WTC11 (cell line): Measurements from ENCODE around the gene RABIF. TPM values are rescaled to one million over a fixed set of nuclear protein-coding genes. Genes with fewer than 3 reads are reported as not detected.

ENCODE experiments used
- ATAC-seq: fragments of 200-7000 bp; cut with Tn5 transposase; 2 replicates; pipeline ENCODE4 v1.10.0; 2021; ENCODE audit warnings: mild to moderate bottlenecking, moderate library complexity
- CTCF ChIA-PET: fragments of 300-600 bp; sonication (Branson Sonifier 250); formaldehyde crosslinking; loops from one replicate; lab custom pipeline; 2021; ENCODE audit warnings: antibody characterized with exemption; lab: Charles Lee
- POLR2A ChIA-PET: fragments of 350-600 bp; sonication (Branson Sonifier 250); formaldehyde crosslinking; loops from one replicate; lab custom pipeline; 2021; ENCODE audit warnings: antibody characterized with exemption; lab: Charles Lee
- DNase-seq: peaks from one replicate; pipeline ENCODE4 v3.0.0; 2021; ENCODE audit warnings: low spot score
- H3K27ac Mint-ChIP-seq: 2 replicates; pipeline ENCODE4 v1.8.0; 2021; ENCODE audit warnings: mixed read lengths
- H3K27me3 Mint-ChIP-seq: 2 replicates; pipeline ENCODE4 v1.8.0; 2021; ENCODE audit warnings: low read depth, mild to moderate bottlenecking, moderate library complexity, mixed read lengths
- H3K36me3 Mint-ChIP-seq: 2 replicates; pipeline ENCODE4 v1.8.0; 2021; ENCODE audit warnings: mixed read lengths
- H3K4me1 Mint-ChIP-seq: 2 replicates; pipeline ENCODE4 v1.8.0; 2022; ENCODE audit warnings: mixed read lengths
- H3K4me3 Mint-ChIP-seq: 2 replicates; pipeline ENCODE4 v1.8.0; 2021; ENCODE audit warnings: mild to moderate bottlenecking, moderate library complexity, mixed read lengths
- H3K9me3 Mint-ChIP-seq: 2 replicates; pipeline ENCODE4 v1.8.0; 2021; ENCODE audit warnings: mixed read lengths
- CREB1 ChIP-seq: sonication (generic); formaldehyde crosslinking; IDR thresholded peaks from 2 replicates; pipeline ENCODE4 v1.8.0; 2023; ENCODE audit warnings: mild to moderate bottlenecking, missing genetic modification reagents
- EMX1 ChIP-seq: fragments of 250-450 bp; sonication (Bioruptor Pico); IDR thresholded peaks from 2 replicates; pipeline ENCODE4 v1.8.0; 2021; ENCODE audit warnings: mild to moderate bottlenecking
- ESRRA ChIP-seq: sonication (generic); formaldehyde crosslinking; IDR thresholded peaks from 2 replicates; pipeline ENCODE4 v1.8.1; 2022; ENCODE audit warnings: mild to moderate bottlenecking, missing genetic modification reagents, borderline replicate concordance
- FOXK1 ChIP-seq: sonication (generic); formaldehyde crosslinking; IDR thresholded peaks from 2 replicates; pipeline ENCODE4 v1.8.0; 2022; ENCODE audit warnings: mild to moderate bottlenecking, moderate library complexity, missing genetic modification reagents
- IRF1 ChIP-seq: sonication (generic); formaldehyde crosslinking; IDR thresholded peaks from 2 replicates; pipeline ENCODE4 v1.8.0; 2023; ENCODE audit warnings: missing genetic modification reagents
- KAT7 ChIP-seq: sonication (generic); formaldehyde crosslinking; IDR thresholded peaks from 2 replicates; pipeline ENCODE4 v1.8.1; 2023; ENCODE audit warnings: missing genetic modification reagents, mild to moderate bottlenecking, borderline replicate concordance
- MAX ChIP-seq: sonication (generic); formaldehyde crosslinking; IDR thresholded peaks from 2 replicates; pipeline ENCODE4 v1.8.0; 2022; ENCODE audit warnings: mild to moderate bottlenecking, missing genetic modification reagents
- NFE2L1 ChIP-seq: sonication (generic); formaldehyde crosslinking; IDR thresholded peaks from 2 replicates; pipeline ENCODE4 v1.8.1; 2023; ENCODE audit warnings: missing genetic modification reagents
- NR1H2 ChIP-seq: sonication (generic); formaldehyde crosslinking; IDR thresholded peaks from 2 replicates; pipeline ENCODE4 v1.9.0; 2021; ENCODE audit warnings: mild to moderate bottlenecking, moderate library complexity, missing genetic modification reagents
- NR2C2 ChIP-seq: sonication (generic); formaldehyde crosslinking; IDR thresholded peaks from 2 replicates; pipeline ENCODE4 v1.8.0; 2022; ENCODE audit warnings: mild to moderate bottlenecking, missing genetic modification reagents
- NR3C1 ChIP-seq: sonication (generic); formaldehyde crosslinking; conservative IDR thresholded peaks from 2 replicates; pipeline ENCODE4 v1.8.1; 2023; ENCODE audit warnings: low read depth, mild to moderate bottlenecking, missing genetic modification reagents
- PREB ChIP-seq: sonication (generic); formaldehyde crosslinking; IDR thresholded peaks from 2 replicates; pipeline ENCODE4 v1.8.1; 2022; ENCODE audit warnings: mild to moderate bottlenecking, missing genetic modification reagents, moderate library complexity, borderline replicate concordance
- RORB ChIP-seq: fragments of 250-450 bp; sonication (Bioruptor Pico); IDR thresholded peaks from 2 replicates; pipeline ENCODE4 v1.9.0; 2021; ENCODE audit warnings: mild to moderate bottlenecking
- STAT6 ChIP-seq: sonication (generic); formaldehyde crosslinking; conservative IDR thresholded peaks from 2 replicates; pipeline ENCODE4 v1.8.1; 2023; ENCODE audit warnings: mild to moderate bottlenecking, low read depth, missing genetic modification reagents, moderate library complexity
- TEAD1 ChIP-seq: sonication (generic); formaldehyde crosslinking; IDR thresholded peaks from 2 replicates; pipeline ENCODE4 v1.8.0; 2022; ENCODE audit warnings: mild to moderate bottlenecking, missing genetic modification reagents
- TP53 ChIP-seq: sonication (generic); formaldehyde crosslinking; IDR thresholded peaks from 2 replicates; pipeline ENCODE4 v1.8.1; 2023; ENCODE audit warnings: mild to moderate bottlenecking, missing genetic modification reagents
- ZBTB21 ChIP-seq: sonication (generic); formaldehyde crosslinking; IDR thresholded peaks from 2 replicates; pipeline ENCODE4 v1.8.1; 2023; ENCODE audit warnings: mild to moderate bottlenecking, missing genetic modification reagents, borderline replicate concordance
- ZNF219 ChIP-seq: sonication (generic); formaldehyde crosslinking; IDR thresholded peaks from 2 replicates; pipeline ENCODE4 v1.8.0; 2023; ENCODE audit warnings: missing genetic modification reagents, mild to moderate bottlenecking, borderline replicate concordance
- ZNF232 ChIP-seq: sonication (generic); formaldehyde crosslinking; IDR thresholded peaks from 2 replicates; pipeline ENCODE4 v1.8.0; 2022; ENCODE audit warnings: mild to moderate bottlenecking, missing genetic modification reagents
- ZNF425 ChIP-seq: fragments of 250-450 bp; sonication (Bioruptor Pico); conservative IDR thresholded peaks from 2 replicates; pipeline ENCODE4 v1.9.0; 2021; ENCODE audit warnings: mild to moderate bottlenecking
- total RNA-seq: library from RNA; stranded (reverse); gene quantifications from 3 replicates; pipeline ENCODE4 v1.2.3, GENCODE V29; 2021
- TF ChIP-seq, protein P1 (sequence below): sonication (generic); formaldehyde crosslinking; IDR thresholded peaks from 2 replicates; pipeline ENCODE4 v1.8.1; 2023; ENCODE audit warnings: mild to moderate bottlenecking, missing genetic modification reagents

Gene RABIF
- total RNA-seq, 1 experiment from 2014 or later, result 6.6 TPM

- ChIA-PET CTCF (no interaction called here), POLR2A (interaction anchor here (1.0 kb wide), 1 partner anchor 36 kb away, joined by 4 read pairs; the partner anchor contains the start of gene KDM5B)
- no peaks in the 10 kb centered on the region for H3K36me3 Mint-ChIP-seq
- H3K27ac Mint-ChIP-seq, result no peak overlapping the region
- H3K4me3 Mint-ChIP-seq, result no peak overlapping the region
- peaks cover 11% of the 10 kb centered on the region; the same call in 1 of the 2 replicates for H3K4me1 Mint-ChIP-seq
- no peak for TF ChIP-seq KAT7
- TF ChIP-seq RORB (CRISPR knock-in tag), result no peak
- TF ChIP-seq ZNF425 (CRISPR knock-in tag), result no peak
- no peak for TF ChIP-seq CREB1
- TF ChIP-seq PREB (CRISPR knock-in tag), result no peak
- TF ChIP-seq NR2C2, result no peak
- TF ChIP-seq NR1H2 (CRISPR knock-in tag), result no peak
- ATAC-seq (no peak), DNase-seq (no peak)
- H3K27me3 Mint-ChIP-seq, result no peaks in the 10 kb centered on the region
- no peaks in the 10 kb centered on the region for H3K9me3 Mint-ChIP-seq
Measured at GRCh38 chr1:202844259-202844658, 44.7 kb downstream of the RABIF start.

DNA sequence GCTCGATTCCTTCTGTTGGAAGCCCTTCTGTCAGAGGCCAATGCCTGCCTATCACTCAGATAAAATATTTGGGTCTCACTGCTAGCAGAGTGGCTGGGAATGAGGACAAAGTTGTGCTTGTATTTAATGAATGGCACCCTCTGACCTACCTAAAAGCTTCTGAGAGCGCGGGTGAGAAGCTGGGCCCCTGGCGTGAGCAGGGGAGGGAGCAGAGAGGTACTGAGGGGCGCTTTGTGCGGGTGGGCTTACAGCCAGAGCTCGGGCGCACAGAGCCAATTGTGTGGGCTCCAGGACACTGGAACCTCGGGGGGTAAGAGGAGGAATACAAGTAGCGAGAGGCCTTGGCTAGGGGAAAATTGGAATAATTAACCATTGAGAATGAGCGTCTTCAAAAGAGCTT is 45.9 kb downstream of the RABIF start:
- DNase-seq (no peak), ATAC-seq (no peak)
- Mint-ChIP-seq H3K9me3 (no peaks in the 10 kb centered on the region), H3K4me1 (peaks cover 12% of the 10 kb centered on the region; the same call in 1 of the 2 replicates), H3K27ac (0 out of 2 replicates have a peak overlapping the region, but pooled peaks have one; percentile 18), H3K36me3 (no peaks in the 10 kb centered on the region), H3K4me3 (no peak overlapping the region), H3K27me3 (no peaks in the 10 kb centered on the region)
- POLR2A ChIA-PET, result interaction anchor here (1.1 kb wide), 1 partner anchor 17 kb away, joined by 3 read pairs; no protein-coding TSS in a partner anchor
- CTCF ChIA-PET, result interaction anchor here (1.2 kb wide), 1 partner anchor 186 kb away, joined by 3 read pairs; no protein-coding TSS in a partner anchor
- TF ChIP-seq TP53 (no peak), RORB (CRISPR knock-in tag) (no peak)

DNA sequence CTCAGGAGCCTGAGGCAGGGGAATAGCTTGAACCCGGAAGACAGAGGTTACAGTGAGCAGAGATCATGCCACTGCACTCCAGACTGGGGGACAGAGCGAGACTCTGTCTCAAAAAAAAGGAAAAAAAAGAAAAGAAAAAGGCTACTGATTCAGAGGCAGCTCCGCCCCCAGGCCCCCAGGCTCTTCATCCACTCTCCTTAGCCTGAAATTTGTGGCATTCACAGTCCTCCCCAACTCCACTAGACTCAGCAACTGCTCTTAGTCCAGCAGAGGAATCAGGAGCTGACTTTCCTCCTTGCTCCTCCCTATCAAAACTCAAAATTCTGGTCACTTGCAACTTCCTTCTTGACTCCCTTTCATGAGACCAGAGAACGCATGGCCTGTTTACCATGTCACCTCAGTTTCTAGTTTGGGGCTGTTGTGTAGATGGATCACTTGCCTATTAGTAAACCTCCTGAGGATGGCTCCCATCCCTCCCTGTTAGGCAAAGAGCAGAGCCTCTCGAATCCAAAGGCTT is 51.1 kb downstream of the RABIF start:
- Mint-ChIP-seq H3K36me3 (no peaks in the 10 kb centered on the region), H3K27me3 (no peaks in the 10 kb centered on the region), H3K4me1 (peaks cover 25% of the 10 kb centered on the region), H3K27ac (0 out of 2 replicates have a peak overlapping the region, but pooled peaks have one; percentile 19), H3K4me3 (no peak overlapping the region), H3K9me3 (no peaks in the 10 kb centered on the region)
- ChIA-PET POLR2A (interaction anchor here (1.1 kb wide), 1 partner anchor 23 kb away, joined by 3 read pairs; no protein-coding TSS in a partner anchor), CTCF (interaction anchor here (0.6 kb wide), 1 partner anchor 464 kb away, joined by 3 read pairs; no protein-coding TSS in a partner anchor)
- TF ChIP-seq CREB1, result no peak
- TF ChIP-seq, protein P1, sequence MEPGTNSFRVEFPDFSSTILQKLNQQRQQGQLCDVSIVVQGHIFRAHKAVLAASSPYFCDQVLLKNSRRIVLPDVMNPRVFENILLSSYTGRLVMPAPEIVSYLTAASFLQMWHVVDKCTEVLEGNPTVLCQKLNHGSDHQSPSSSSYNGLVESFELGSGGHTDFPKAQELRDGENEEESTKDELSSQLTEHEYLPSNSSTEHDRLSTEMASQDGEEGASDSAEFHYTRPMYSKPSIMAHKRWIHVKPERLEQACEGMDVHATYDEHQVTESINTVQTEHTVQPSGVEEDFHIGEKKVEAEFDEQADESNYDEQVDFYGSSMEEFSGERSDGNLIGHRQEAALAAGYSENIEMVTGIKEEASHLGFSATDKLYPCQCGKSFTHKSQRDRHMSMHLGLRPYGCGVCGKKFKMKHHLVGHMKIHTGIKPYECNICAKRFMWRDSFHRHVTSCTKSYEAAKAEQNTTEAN, result no peak
- TF ChIP-seq RORB (CRISPR knock-in tag), result no peak
- TF ChIP-seq ZBTB21 (CRISPR knock-in tag), result no peak
- no peak for TF ChIP-seq MAX (CRISPR knock-in tag)
- no peak for TF ChIP-seq TEAD1 (CRISPR knock-in tag)
- TF ChIP-seq IRF1, result no peak
- no peak for TF ChIP-seq ZNF219 (CRISPR knock-in tag)
- no peak for TF ChIP-seq EMX1 (CRISPR knock-in tag)
- no peak for TF ChIP-seq FOXK1 (CRISPR knock-in tag)
- TF ChIP-seq STAT6 (CRISPR knock-in tag), result no peak
- no peak for TF ChIP-seq ZNF232
- TF ChIP-seq NFE2L1 (CRISPR knock-in tag), result no peak
- no peak for TF ChIP-seq NR3C1
- TF ChIP-seq ESRRA (CRISPR knock-in tag), result no peak
- no peak for DNase-seq
- ATAC-seq, result no peak
